22Rv1 (cell line): ENCODE data around the gene MAST1.
"Not testable (repeated sequence)": the region's sequence is repeated elsewhere in the genome, so short reads cannot be mapped to it uniquely, and the experiment has no call there.

Experiments used
- CTCF ChIP-seq: fragments of 450-650 bp; IDR thresholded peaks from 2 replicates; pipeline ENCODE4 v1.5.1; 2017; ENCODE audit warnings: mild to moderate bottlenecking
- ZFX ChIP-seq: fragments of 450-650 bp; IDR thresholded peaks from 2 replicates; pipeline ENCODE4 v1.6.1; 2017; ENCODE audit warnings: antibody characterized with exemption, borderline replicate concordance

GRCh38 chr19:12797607-12798006 is 40.7 kb upstream of the MAST1 start:
- TF ChIP-seq CTCF, ZFX: not testable (repeated sequence)
